H1 (cell line): ENCODE data around the gene FCAR. TPM values are rescaled to one million over a fixed set of nuclear protein-coding genes. Genes with fewer than 3 reads are reported as not detected.
"Not testable (repeated sequence)": the region's sequence is repeated elsewhere in the genome, so short reads cannot be mapped to it uniquely, and the experiment has no call there.

Source experiments
- CTCF ChIA-PET: fragments of 300-600 bp; sonication (Branson Sonifier 250); formaldehyde crosslinking; loops from one replicate; lab custom pipeline; 2021; ENCODE audit not compliant: partially characterized antibody; lab: Charles Lee
- POLR2A ChIA-PET: fragments of 300-600 bp; sonication (Branson Sonifier 250); formaldehyde crosslinking; loops from one replicate; lab custom pipeline; 2021; ENCODE audit warnings: inconsistent platforms; ENCODE audit not compliant: partially characterized antibody; lab: Charles Lee
- DNase-seq, 2 experiments: peaks; one replicate each; pipeline versions ENCODE4 v3.0.0 to v3.0.0-alpha.2; 2010 to 2022; ENCODE audit warnings: low spot score in 2 of 2, low read depth in 1 of 2, mixed read lengths in 1 of 2
- FAIRE-seq: peaks from 2 replicates; lab custom pipeline; 2011; peaks lifted over from hg19 to GRCh38; lab: Jason Lieb, UNC
- H2AFZ ChIP-seq: 2 replicates; pipeline ENCODE4 v1.8.1; 2012; ENCODE audit warnings: low read length, inconsistent platforms
- H2AK5ac ChIP-seq: 2 replicates; pipeline ENCODE4 v1.6.1; 2013; ENCODE audit warnings: low read depth, low read length
- H2BK120ac ChIP-seq: replicated peaks from 2 replicates; pipeline ENCODE3; 2013; ENCODE audit warnings: low read depth, low read length, inconsistent platforms
- H2BK12ac ChIP-seq: 2 replicates; pipeline ENCODE4 v1.6.1; 2013; ENCODE audit warnings: low read depth, low read length
- H2BK15ac ChIP-seq: 2 replicates; pipeline ENCODE4 v1.6.1; 2013; ENCODE audit warnings: low read length
- H2BK20ac ChIP-seq: 2 replicates; pipeline ENCODE4 v1.6.1; 2013; ENCODE audit warnings: low read length
- H2BK5ac ChIP-seq: 2 replicates; pipeline ENCODE4 v1.6.1; 2013; ENCODE audit warnings: low read depth, low read length
- H3K14ac ChIP-seq: 2 replicates; pipeline ENCODE4 v1.6.1; 2013; ENCODE audit warnings: inconsistent platforms; ENCODE audit not compliant: insufficient read length
- H3K18ac ChIP-seq: 2 replicates; pipeline ENCODE4 v1.6.1; 2013; ENCODE audit warnings: low read length; ENCODE audit errors: extremely low read depth
- H3K23ac ChIP-seq: 2 replicates; pipeline ENCODE4 v1.6.1; 2013; ENCODE audit warnings: inconsistent platforms; ENCODE audit not compliant: insufficient read length
- H3K23me2 ChIP-seq: 2 replicates; pipeline ENCODE4 v1.6.1; 2013; ENCODE audit warnings: low read depth, low read length
- H3K27ac ChIP-seq: 2 replicates; pipeline ENCODE4 v1.6.1; 2011; ENCODE audit warnings: low read depth, low read length, inconsistent platforms
- H3K27me3 ChIP-seq, 4 experiments: replicated peaks in 1 of 4; 1 replicate in 1 of 4; 2 replicates in 3 of 4; pipeline versions ENCODE4 v1.6.1 to v1.8.1; 2011 to 2013; ENCODE audit warnings: low read length in 3 of 4, mild to moderate bottlenecking in 3 of 4, inconsistent platforms in 2 of 4, mixed read lengths in 2 of 4, moderate library complexity in 1 of 4; ENCODE audit not compliant: control insufficient read depth in 3 of 4, insufficient read depth in 3 of 4; ENCODE audit errors: extremely low read depth in 1 of 4
- H3K36me3 ChIP-seq, 4 experiments: 2 replicates each; pipeline versions ENCODE4 v1.6.1 to v1.8.1; 2011 to 2013; ENCODE audit warnings: mild to moderate bottlenecking in 4 of 4, low read length in 3 of 4, moderate library complexity in 2 of 4, control low read depth in 1 of 4, inconsistent platforms in 1 of 4; ENCODE audit not compliant: insufficient read depth in 4 of 4, control insufficient read depth in 2 of 4
- H3K4ac ChIP-seq: replicated peaks from 2 replicates; pipeline ENCODE3; 2013; ENCODE audit warnings: low read length, low read depth, mixed read lengths, inconsistent platforms; ENCODE audit not compliant: insufficient read length
- H3K4me1 ChIP-seq, 4 experiments: replicated peaks in 1 of 4; 1 replicate in 1 of 4; 2 replicates in 3 of 4; pipeline versions ENCODE4 v1.6.1 to v1.8.1; 2011 to 2013; ENCODE audit warnings: low read length in 3 of 4, inconsistent platforms in 2 of 4, mixed read lengths in 1 of 4; ENCODE audit not compliant: insufficient read depth in 4 of 4, control insufficient read depth in 3 of 4
- H3K4me2 ChIP-seq, 2 experiments: 2 replicates each; pipeline versions ENCODE4 v1.6.1 to v1.8.1; 2011 to 2013; ENCODE audit warnings: low read depth in 2 of 2, low read length in 2 of 2, control low read depth in 1 of 2, inconsistent platforms in 1 of 2, mild to moderate bottlenecking in 1 of 2; ENCODE audit not compliant: insufficient read depth in 1 of 2
- H3K4me3 ChIP-seq, 4 experiments: fragments of 200-600, 300-600 bp in 1 of 4; sonication (generic), shearing (Covaris generic), sonication (Bioruptor Twin) in 1 of 4; 2 replicates each; pipeline versions ENCODE4 v1.5.1 to v1.8.1; 2011 to 2016; ENCODE audit warnings: low read length in 4 of 4, low read depth in 3 of 4, control low read depth in 2 of 4, inconsistent platforms in 2 of 4, mild to moderate bottlenecking in 2 of 4, mixed read lengths in 1 of 4, moderate library complexity in 1 of 4; ENCODE audit not compliant: insufficient read depth in 2 of 4; ENCODE audit errors: extremely low read depth in 1 of 4
- H3K56ac ChIP-seq: replicated peaks from 2 replicates; pipeline ENCODE3; 2013; ENCODE audit warnings: low read depth, mild to moderate bottlenecking, mixed read lengths, low read length, inconsistent platforms; ENCODE audit not compliant: insufficient read length
- H3K79me1 ChIP-seq: 2 replicates; pipeline ENCODE4 v1.6.1; 2013; ENCODE audit warnings: low read depth, low read length, control low read depth
- H3K79me2 ChIP-seq, 2 experiments: 2 replicates each; pipeline versions ENCODE4 v1.6.1 to v1.8.1; 2012 to 2013; ENCODE audit warnings: low read length in 2 of 2, mild to moderate bottlenecking in 2 of 2, inconsistent platforms in 1 of 2; ENCODE audit not compliant: insufficient read depth in 2 of 2, control insufficient read depth in 1 of 2
- H3K9ac ChIP-seq, 4 experiments: replicated peaks in 1 of 4; 1 replicate in 1 of 4; 2 replicates in 3 of 4; pipeline versions ENCODE4 v1.6.1 to v1.8.1; 2011 to 2013; ENCODE audit warnings: low read depth in 3 of 4, low read length in 3 of 4, control low read depth in 2 of 4, mild to moderate bottlenecking in 2 of 4, moderate library complexity in 2 of 4, inconsistent platforms in 1 of 4; ENCODE audit errors: extremely low read depth in 1 of 4
- H3K9me3 ChIP-seq, 2 experiments: 2 replicates each; pipeline versions ENCODE4 v1.6.1 to v1.8.1; 2012 to 2013; ENCODE audit warnings: mild to moderate bottlenecking in 2 of 2, moderate library complexity in 2 of 2, control low read depth in 1 of 2, inconsistent platforms in 1 of 2, low read depth in 1 of 2, low read length in 1 of 2, mixed read lengths in 1 of 2; ENCODE audit not compliant: insufficient read depth in 2 of 2
- H4K20me1 ChIP-seq, 2 experiments: replicated peaks in 1 of 2; 2 replicates each; pipeline versions ENCODE3 to v1.8.1; 2011 to 2013; ENCODE audit warnings: inconsistent platforms in 2 of 2, low read length in 2 of 2, mild to moderate bottlenecking in 1 of 2; ENCODE audit not compliant: insufficient read depth in 2 of 2, control insufficient read depth in 1 of 2
- H4K5ac ChIP-seq: 2 replicates; pipeline ENCODE4 v1.6.1; 2013; ENCODE audit warnings: low read length, low read depth, mixed read lengths, inconsistent platforms; ENCODE audit not compliant: insufficient read length
- H4K8ac ChIP-seq: 2 replicates; pipeline ENCODE4 v1.8.0; 2013; ENCODE audit warnings: mild to moderate bottlenecking, moderate library complexity, low read length, inconsistent platforms; ENCODE audit not compliant: insufficient read depth; ENCODE audit errors: extremely low read depth
- H4K91ac ChIP-seq: replicated peaks from 2 replicates; pipeline ENCODE3; 2013; ENCODE audit warnings: low read length, mixed read lengths, inconsistent platforms; ENCODE audit not compliant: insufficient read length
- WGBS, 2 experiments: shearing (Covaris generic) in 1 of 2; methylation state at CpG; one replicate each; pipeline versions ENCODE4 v1.1.6 to v1.1.7; 2013 to 2015; ENCODE audit warnings: low lambda C conversion rate in 2 of 2, mixed read lengths in 2 of 2, inconsistent platforms in 1 of 2, low coverage in 1 of 2, missing lambda C conversion rate in 1 of 2; ENCODE audit not compliant: insufficient replicate concordance in 2 of 2, insufficient coverage in 1 of 2, insufficient read length in 1 of 2; ENCODE audit errors: extremely low coverage in 1 of 2, missing lambda C conversion rate in 1 of 2; 5-methylcytosine and 5-hydroxymethylcytosine counted together
- polyA plus RNA-seq, 7 experiments: library from polyadenylated mRNA; depleted of rRNA in 3 of 7; stranded (reverse) in 5 of 7; unstranded in 2 of 7; fragments of >200 nt in 5 of 7; fragments of 200-250 nt in 2 of 7; gene quantifications; 1 replicate in 5 of 7; 2 replicates in 1 of 7; 4 replicates in 1 of 7; pipeline versions ENCODE4 v1.2.1 to v1.2.3, GENCODE V29; 2011 to 2013; ENCODE audit warnings: missing spikeins in 2 of 7, mixed read lengths in 2 of 7
- total RNA-seq: library from RNA; stranded (reverse); fragmentation: NEBNext Ultra II Directional; extraction: Animal tissue kit (Norgen Biotek cat#: 25700); gene quantifications from 2 replicates; pipeline ENCODE4 v1.2.1, GENCODE V29; 2021

FCAR gene
- total and polyA plus RNA-seq, 2 of the 8 experiments (the other 6 are each of a cell fraction or from before 2014, with no cell fraction given), result not detected

- H2BK120ac ChIP-seq, H4K8ac ChIP-seq, POLR2A ChIA-PET, H3K27me3 ChIP-seq, H2BK20ac ChIP-seq, H3K4me2 ChIP-seq, H3K27ac ChIP-seq, H3K23ac ChIP-seq, H4K20me1 ChIP-seq, H2AFZ ChIP-seq, H3K4me1 ChIP-seq, H3K4ac ChIP-seq, H3K14ac ChIP-seq, DNase-seq, H3K18ac ChIP-seq, H3K9ac ChIP-seq, H2BK12ac ChIP-seq, H4K5ac ChIP-seq, H4K91ac ChIP-seq, H2BK5ac ChIP-seq, H3K9me3 ChIP-seq, H3K36me3 ChIP-seq, H3K23me2 ChIP-seq, CTCF ChIA-PET, FAIRE-seq, H3K4me3 ChIP-seq, H3K79me1 ChIP-seq, H2BK15ac ChIP-seq, H2AK5ac ChIP-seq, H3K79me2 ChIP-seq, H3K56ac ChIP-seq: not testable (repeated sequence)
- WGBS, 2 experiments, result 89% methylated on average over 9 of the region's 9 CpGs; no CpG with 5 or more reads in 1 of the 2 experiments
Measured at GRCh38 chr19:54899646-54900045, 25.6 kb downstream of the FCAR start.

GRCh38 chr19:54901153-54901552 is 27.1 kb downstream of the FCAR start:
- 88% methylated on average over 5 of the region's 8 CpGs; no CpG with 5 or more reads in 1 of the 2 experiments for WGBS, 2 experiments
- H3K56ac ChIP-seq, DNase-seq, H3K9ac ChIP-seq, H2AK5ac ChIP-seq, H2BK15ac ChIP-seq, H2BK20ac ChIP-seq, H3K4me3 ChIP-seq, H4K5ac ChIP-seq, H2BK120ac ChIP-seq, H3K27ac ChIP-seq, H3K79me2 ChIP-seq, H3K9me3 ChIP-seq, H3K27me3 ChIP-seq, H2BK12ac ChIP-seq, H3K23me2 ChIP-seq, H4K91ac ChIP-seq, H3K36me3 ChIP-seq, H3K23ac ChIP-seq, FAIRE-seq, POLR2A ChIA-PET, H2BK5ac ChIP-seq, H4K8ac ChIP-seq, H3K14ac ChIP-seq, H3K18ac ChIP-seq, H3K4me2 ChIP-seq, H3K79me1 ChIP-seq, H3K4me1 ChIP-seq, H3K4ac ChIP-seq, H4K20me1 ChIP-seq, H2AFZ ChIP-seq: not testable (repeated sequence)
- CTCF ChIA-PET, result interaction anchor here (1.7 to 2.6 kb wide), 3 partner anchors 8 to 20 kb away, joined by 8 to 11 read pairs (median 11); no protein-coding TSS in a partner anchor
